ENCODE results near the gene DNAJC10. TPM values are rescaled to one million over a fixed set of nuclear protein-coding genes. Genes with fewer than 3 reads are reported as not detected.

Gene DNAJC10
- total and polyA plus RNA-seq, 2 of the 4 experiments (the other 2 are of a cell fraction) = 34.6 to 53.2 TPM

DNA sequence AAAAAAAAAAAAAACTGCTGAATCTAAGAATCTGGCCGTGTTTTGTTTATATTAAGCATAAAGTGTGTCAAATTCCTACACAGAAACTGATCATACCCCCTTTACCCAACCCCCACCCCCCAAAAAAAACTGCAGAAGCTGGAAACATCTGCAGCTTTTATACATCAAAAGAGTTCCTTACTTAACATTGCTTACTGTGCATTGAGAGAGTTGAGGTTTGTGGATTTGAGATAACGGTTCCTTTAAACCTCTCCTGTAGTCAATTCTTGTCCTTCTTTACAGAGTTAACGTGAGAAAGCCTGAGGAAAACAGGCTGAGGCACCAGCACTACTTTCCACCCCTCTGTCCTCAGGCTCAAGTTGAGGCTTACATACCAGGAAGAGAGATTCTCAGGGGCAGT is 115.9 kb downstream of the DNAJC10 start:
- Histone ChIP-seq H3K23ac (ENCODE audit: low read depth, low read length) (no peak overlapping the region), H3K9ac (ENCODE audit: low read depth, low read length) (no peak overlapping the region), H4K91ac (ENCODE audit: insufficient read depth, low read depth, low read length) (no peak overlapping the region), H3K27me3 (ENCODE audit: control insufficient read depth, insufficient read depth, low read length) (peaks cover 2% of the 10 kb centered on the region; the same call in 1 of the 2 replicates), H3K36me3 (ENCODE audit: control insufficient read depth, insufficient read depth, low read length) (no peaks in the 10 kb centered on the region), H2AFZ (replicated peaks; ENCODE audit: low read length, poor library complexity) (no peak overlapping the region), H2BK20ac (ENCODE audit: low read depth, low read length) (no peak overlapping the region), H3K56ac (ENCODE audit: extremely low read depth, insufficient read depth, low read length) (no peak overlapping the region), H2BK120ac (ENCODE audit: low read depth, low read length) (no peak overlapping the region), H4K5ac (ENCODE audit: low read depth, low read length) (no peak overlapping the region), H4K20me1 (ENCODE audit: insufficient read depth, low read length) (no peaks in the 10 kb centered on the region), H3K9me1 (ENCODE audit: insufficient read depth, low read length) (no peaks in the 10 kb centered on the region), H2BK15ac (ENCODE audit: low read depth, low read length) (no peak overlapping the region), H3K4me3 (ENCODE audit: insufficient read depth, low read depth, low read length) (no peak overlapping the region), H2BK5ac (ENCODE audit: low read depth, low read length, poor library complexity, severe bottlenecking) (no peak overlapping the region), H3K18ac (ENCODE audit: low read depth, low read length) (no peak overlapping the region), H3K27ac (ENCODE audit: insufficient read depth, low read length) (no peak overlapping the region), H4K8ac (ENCODE audit: low read depth in 2 of 2, low read length in 2 of 2) (no peak overlapping the region), H3K4me2 (ENCODE audit: low read depth, low read length) (no peak overlapping the region), H2AK9ac (replicated peaks; ENCODE audit: low read depth, low read length, poor library complexity) (no peak overlapping the region), H3K4ac (ENCODE audit: low read depth, low read length) (no peak overlapping the region), H2AK5ac (ENCODE audit: low read depth, low read length) (no peak overlapping the region), H3K79me1 (ENCODE audit: low read depth in 1 of 2, low read length in 2 of 2) (no peaks in the 10 kb centered on the region), H3K4me1 (ENCODE audit: control insufficient read depth, insufficient read depth, low read length) (no peaks in the 10 kb centered on the region), H3K14ac (replicated peaks; ENCODE audit: low read depth, low read length) (no peak overlapping the region), H3K9me3 (ENCODE audit: control insufficient read depth, insufficient read depth, low read length) (no peaks in the 10 kb centered on the region)
- in situ Hi-C loops (cut with MboI; ENCODE audit: low sequenced_read_pairs) = no loop called here
- ChIA-PET POLR2A (ENCODE audit: unreplicated experiment) (no interaction called here), CTCF (no interaction called here)
- intact Hi-C loops (cut with micrococcal nuclease) = no loop called here
- no TSS peak for BruUV-seq (replicated peaks)
- DNase-seq (no peak), ATAC-seq (ENCODE audit: low read depth) (no peak)
- no CpG with 5 or more reads among the region's 3 CpGs for WGBS, 2 experiments (ENCODE audit: extremely low coverage in 2 of 2, insufficient read length in 1 of 2)
- TF ChIP-seq CHD1 (IDR thresholded peaks at IDR 0.05; ENCODE audit: low read depth, low read length) (no peak), POLR2A (IDR thresholded peaks at IDR 0.05; ENCODE audit: low read depth, low read length) (no peak), BHLHE40 (IDR thresholded peaks at IDR 0.05; ENCODE audit: low read depth, low read length) (no peak), MAZ (IDR thresholded peaks at IDR 0.05; ENCODE audit: borderline replicate concordance, low read depth, low read length) (no peak), MXI1 (IDR thresholded peaks at IDR 0.05; ENCODE audit: borderline replicate concordance, low read depth, low read length) (no peak), FOS (IDR thresholded peaks at IDR 0.05; ENCODE audit: low read depth, low read length) (no peak), RFX5 (IDR thresholded peaks at IDR 0.05; ENCODE audit: low read depth, low read length) (no peak), MAFK (IDR thresholded peaks at IDR 0.05; ENCODE audit: low read depth, low read length) (no peak)
- TF ChIP-seq, protein P1, sequence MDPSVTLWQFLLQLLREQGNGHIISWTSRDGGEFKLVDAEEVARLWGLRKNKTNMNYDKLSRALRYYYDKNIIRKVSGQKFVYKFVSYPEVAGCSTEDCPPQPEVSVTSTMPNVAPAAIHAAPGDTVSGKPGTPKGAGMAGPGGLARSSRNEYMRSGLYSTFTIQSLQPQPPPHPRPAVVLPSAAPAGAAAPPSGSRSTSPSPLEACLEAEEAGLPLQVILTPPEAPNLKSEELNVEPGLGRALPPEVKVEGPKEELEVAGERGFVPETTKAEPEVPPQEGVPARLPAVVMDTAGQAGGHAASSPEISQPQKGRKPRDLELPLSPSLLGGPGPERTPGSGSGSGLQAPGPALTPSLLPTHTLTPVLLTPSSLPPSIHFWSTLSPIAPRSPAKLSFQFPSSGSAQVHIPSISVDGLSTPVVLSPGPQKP (IDR thresholded peaks at IDR 0.05; ENCODE audit: borderline replicate concordance, low read depth, low read length) = no peak
- dilution Hi-C loops (cut with HindIII; ENCODE audit: low sequenced_read_pairs, unreplicated experiment) = no loop called here
